ENCODE results near the gene TREML1.

The TREML1 gene

DNA sequence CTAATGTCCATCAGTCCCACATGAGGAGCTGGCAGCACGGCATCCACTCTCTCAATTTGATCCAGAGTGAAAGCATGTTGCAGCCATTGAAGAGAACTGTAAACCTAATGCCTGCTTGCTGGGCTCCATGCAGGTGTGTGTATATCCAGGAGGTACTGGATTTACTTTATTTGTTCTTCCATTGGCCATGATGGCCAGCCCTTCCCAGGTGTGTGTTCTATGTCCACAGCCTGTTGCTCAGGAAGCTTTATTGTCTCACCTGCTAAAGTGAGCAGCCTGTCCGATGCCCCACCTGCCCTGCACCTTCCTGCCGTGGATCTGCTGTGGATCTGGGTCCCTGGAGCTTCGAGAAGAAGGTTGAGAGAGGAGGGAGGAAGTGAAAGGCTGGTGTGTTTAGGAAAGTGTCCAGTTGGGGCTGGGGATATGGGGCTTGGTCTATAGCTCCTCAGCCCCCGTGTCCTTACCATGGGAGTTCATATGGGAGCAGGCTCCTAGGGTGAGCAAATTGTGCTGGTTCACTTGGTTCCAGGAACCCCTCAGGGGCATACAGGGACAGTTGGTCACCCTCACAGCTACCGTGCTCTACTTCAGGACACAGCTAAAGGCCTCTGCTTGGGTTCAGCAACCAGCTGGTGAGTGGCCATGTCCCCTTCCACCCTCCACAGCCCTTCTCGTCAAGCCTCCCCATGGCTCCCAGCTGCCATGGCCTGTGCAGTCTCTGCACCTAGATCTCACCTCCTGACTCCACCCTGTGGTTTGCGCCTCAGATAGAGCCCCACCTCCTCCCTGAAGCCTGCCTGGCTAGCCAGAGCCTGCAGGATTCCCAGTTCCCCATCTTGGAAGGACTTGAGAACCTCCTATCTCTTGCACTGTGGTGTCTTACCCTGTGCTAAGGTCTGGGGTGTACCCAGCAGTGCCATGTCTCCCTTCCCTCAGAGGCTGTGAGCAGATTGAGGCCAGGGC, 34.1 kb upstream of the TREML1 start:
- H3K4me3 ChIP-seq (ENCODE audit: low read depth, low read length) = no peak overlapping the region
- TF ChIP-seq, protein P1, sequence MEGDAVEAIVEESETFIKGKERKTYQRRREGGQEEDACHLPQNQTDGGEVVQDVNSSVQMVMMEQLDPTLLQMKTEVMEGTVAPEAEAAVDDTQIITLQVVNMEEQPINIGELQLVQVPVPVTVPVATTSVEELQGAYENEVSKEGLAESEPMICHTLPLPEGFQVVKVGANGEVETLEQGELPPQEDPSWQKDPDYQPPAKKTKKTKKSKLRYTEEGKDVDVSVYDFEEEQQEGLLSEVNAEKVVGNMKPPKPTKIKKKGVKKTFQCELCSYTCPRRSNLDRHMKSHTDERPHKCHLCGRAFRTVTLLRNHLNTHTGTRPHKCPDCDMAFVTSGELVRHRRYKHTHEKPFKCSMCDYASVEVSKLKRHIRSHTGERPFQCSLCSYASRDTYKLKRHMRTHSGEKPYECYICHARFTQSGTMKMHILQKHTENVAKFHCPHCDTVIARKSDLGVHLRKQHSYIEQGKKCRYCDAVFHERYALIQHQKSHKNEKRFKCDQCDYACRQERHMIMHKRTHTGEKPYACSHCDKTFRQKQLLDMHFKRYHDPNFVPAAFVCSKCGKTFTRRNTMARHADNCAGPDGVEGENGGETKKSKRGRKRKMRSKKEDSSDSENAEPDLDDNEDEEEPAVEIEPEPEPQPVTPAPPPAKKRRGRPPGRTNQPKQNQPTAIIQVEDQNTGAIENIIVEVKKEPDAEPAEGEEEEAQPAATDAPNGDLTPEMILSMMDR (conservative IDR thresholded peaks at IDR 0.05; ENCODE audit: low read depth, low read length) = no peak
- DNase-seq (ENCODE audit: low read depth) = no peak

DNA sequence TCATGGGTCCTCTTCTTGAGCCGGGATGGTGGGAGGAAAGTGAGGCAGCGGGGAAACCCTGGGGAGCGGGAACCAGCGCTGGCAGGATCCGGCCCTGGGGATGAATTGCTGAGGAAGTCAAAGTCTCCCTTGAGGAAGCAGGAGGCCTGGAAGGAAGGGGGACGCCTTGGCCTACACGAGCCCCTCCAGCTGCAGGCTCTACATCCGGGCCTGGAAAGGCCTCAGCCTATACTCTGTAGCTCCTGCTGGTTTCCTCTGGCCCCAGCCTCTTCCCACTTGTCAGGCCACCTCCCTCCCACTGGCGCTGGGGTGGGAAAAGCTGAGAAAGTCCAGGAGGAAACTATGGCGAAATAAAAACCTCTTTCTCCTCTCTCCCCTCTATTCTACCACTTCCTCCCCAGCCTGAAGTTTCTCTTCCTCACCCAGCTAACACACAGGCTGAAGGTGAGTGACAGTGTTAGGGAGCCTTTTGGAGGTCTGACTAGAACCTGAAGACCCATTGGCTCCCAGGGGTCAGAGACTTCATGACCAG, 31.9 kb upstream of the TREML1 start:
- no peak for DNase-seq (ENCODE audit: low read depth)
- TF ChIP-seq, protein P1 (conservative IDR thresholded peaks at IDR 0.05; ENCODE audit: low read depth, low read length) = no peak
- no peak overlapping the region for H3K4me3 ChIP-seq (ENCODE audit: low read depth, low read length)

DNA sequence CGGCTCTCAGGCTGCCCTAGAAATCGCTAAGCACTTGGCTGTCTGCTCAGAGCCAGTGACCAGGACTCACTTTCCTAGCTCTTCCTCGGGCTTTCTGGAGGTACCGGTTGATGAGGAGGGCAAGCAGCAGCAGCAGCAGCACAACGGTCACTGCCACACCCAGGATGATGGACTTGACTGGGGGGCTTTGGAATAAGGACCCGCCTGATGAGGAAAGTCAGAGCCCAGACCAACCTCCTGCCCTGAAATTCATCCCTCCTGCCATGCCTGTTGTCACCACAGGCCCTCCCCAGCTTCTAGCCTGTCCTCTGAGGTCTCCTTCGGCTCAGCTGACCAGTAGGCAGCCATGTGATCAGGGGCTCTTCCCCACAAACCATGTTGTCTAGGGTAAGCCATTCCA, 30.6 kb upstream of the TREML1 start:
- no peak for DNase-seq (ENCODE audit: low read depth)
- TF ChIP-seq, protein P1 (conservative IDR thresholded peaks at IDR 0.05; ENCODE audit: low read depth, low read length) = no peak
- no peak overlapping the region for H3K4me3 ChIP-seq (ENCODE audit: low read depth, low read length)

DNA sequence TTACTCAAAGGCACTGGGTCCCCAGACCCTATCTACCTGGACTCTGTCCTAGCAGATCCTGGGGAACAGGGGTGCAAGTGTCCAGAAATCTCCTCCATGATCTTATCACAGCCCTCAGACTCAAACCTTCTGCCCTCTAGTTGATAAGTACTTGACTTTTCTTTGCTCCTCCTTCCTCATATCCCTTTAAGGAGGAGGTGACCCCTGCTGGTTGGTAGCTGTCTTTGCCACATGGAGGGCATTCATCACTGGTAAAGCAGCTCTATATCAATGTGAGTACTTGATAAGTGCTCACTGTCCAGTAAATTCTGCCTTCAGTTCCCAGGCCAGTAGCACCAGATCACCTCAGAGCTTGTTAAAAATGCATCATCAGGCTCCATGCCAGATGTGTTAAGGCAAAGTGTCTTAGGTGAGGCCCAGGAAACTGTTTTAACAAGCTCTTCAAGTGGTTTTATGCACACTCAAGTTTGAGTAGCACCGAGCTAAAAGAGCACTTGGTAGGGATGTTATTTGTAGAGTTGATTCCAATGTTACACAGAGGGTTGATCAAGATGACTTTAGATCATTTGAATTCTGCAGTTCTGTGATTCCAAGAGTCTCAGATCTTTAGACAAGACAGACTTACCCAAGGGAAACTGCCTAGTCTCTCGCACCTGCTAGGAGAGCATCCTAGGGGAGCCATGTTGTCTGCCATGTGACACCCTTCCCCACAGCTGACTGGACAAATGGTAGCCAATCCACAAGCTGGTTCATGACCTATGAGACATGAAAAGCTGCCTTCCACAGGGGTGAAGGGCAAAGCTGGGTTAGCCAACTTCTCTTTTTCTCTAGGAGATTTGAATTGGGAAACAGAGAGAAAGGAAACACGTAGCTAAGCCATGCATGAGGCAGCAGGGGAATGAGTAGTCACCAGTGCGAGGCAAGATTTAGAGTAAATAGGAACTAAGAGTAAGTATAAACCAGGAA, 28.2 kb upstream of the TREML1 start:
- TF ChIP-seq, protein P1 (conservative IDR thresholded peaks at IDR 0.05; ENCODE audit: low read depth, low read length) = peak; percentile 78
- H3K4me3 ChIP-seq (ENCODE audit: low read depth, low read length) = no peak overlapping the region
- peak; percentile 77 for DNase-seq (ENCODE audit: low read depth)

DNA sequence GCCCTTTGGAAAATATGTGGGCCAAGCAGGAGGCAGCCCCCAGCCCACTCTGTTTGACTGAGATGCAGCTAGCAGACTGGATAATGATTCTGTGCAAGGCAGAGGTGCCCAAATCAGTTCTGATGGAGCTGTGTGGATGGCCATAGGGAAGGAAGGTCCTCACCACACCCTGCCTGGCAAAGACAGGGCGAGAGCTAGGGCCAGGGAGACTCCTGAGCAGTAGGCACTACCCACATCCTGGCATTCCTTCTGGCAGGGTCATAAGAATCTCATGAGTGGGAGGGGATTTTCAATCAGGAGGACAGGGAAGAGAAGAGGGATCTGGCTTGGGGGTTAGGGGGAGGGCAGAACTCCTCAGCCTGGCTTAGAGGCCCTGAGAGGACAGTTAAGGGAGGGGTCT, 27.4 kb upstream of the TREML1 start:
- DNase-seq (ENCODE audit: low read depth) = no peak
- TF ChIP-seq, protein P1 (conservative IDR thresholded peaks at IDR 0.05; ENCODE audit: low read depth, low read length) = no peak
- H3K4me3 ChIP-seq (ENCODE audit: low read depth, low read length) = no peak overlapping the region

DNA sequence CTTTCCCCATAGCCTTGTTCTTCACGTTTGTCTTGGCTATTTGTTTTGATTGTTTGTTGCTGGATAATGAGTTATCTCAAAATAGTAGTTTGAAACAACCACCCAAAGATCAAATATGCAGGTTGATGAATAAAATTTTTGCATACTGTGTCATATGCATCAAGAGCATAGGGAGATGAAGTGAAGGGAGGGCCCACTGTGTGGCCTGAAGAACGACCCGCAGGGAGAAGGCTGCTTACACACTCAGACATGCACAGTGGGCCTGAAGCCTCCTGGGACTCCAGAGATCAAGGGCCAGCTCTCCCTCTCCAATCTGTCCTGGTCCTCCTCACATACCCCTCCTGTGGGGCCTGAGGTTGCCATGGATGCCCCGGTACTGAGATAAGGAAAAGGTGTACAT, 25.0 kb upstream of the TREML1 start:
- TF ChIP-seq, protein P1 (conservative IDR thresholded peaks at IDR 0.05; ENCODE audit: low read depth, low read length) = no peak
- no peak overlapping the region for H3K4me3 ChIP-seq (ENCODE audit: low read depth, low read length)
- no peak for DNase-seq (ENCODE audit: low read depth)

All from choroid plexus epithelial cell (primary cell).